Measurements from ENCODE around the gene CIB2.

DNA sequence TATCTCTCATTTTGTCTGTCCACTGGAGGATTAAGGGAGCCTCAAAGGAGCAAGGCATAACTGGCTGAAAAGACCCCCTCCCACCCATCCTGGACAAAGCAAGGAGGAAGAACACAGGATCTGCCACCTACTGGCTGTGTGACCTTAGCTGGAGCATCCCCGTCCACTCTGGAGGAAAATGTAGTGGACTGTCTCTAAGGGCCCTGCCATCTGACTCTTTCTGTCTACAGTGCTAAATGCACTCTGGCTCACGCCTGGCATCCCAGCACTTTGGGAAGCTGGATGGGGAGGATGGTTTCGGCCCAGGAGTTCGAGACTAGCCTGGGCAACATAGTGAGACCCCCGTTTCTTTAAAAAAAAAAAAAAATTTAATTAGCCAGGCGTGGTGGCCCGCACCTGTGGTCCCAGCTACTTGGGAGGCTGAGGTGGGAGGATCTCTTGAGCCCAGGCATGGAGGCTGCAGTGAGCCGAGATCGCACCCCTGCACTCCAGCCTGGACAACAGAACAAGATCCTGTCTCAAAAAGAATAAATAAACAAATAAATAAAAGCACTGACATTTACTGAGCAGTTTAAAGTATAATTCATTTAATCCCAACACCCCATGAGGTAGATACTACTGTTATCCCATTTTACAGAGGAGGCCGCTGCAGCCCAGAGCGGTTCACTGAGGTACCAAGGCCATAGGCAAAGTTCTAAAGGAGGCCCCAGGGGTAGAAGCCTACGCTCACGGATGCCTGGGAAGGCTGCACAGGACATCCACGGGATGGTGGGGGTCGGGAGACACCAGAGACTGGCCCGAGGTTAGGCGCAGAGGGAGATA, 54.8 kb downstream of the CIB2 start:
- TF ChIP-seq, protein P1, sequence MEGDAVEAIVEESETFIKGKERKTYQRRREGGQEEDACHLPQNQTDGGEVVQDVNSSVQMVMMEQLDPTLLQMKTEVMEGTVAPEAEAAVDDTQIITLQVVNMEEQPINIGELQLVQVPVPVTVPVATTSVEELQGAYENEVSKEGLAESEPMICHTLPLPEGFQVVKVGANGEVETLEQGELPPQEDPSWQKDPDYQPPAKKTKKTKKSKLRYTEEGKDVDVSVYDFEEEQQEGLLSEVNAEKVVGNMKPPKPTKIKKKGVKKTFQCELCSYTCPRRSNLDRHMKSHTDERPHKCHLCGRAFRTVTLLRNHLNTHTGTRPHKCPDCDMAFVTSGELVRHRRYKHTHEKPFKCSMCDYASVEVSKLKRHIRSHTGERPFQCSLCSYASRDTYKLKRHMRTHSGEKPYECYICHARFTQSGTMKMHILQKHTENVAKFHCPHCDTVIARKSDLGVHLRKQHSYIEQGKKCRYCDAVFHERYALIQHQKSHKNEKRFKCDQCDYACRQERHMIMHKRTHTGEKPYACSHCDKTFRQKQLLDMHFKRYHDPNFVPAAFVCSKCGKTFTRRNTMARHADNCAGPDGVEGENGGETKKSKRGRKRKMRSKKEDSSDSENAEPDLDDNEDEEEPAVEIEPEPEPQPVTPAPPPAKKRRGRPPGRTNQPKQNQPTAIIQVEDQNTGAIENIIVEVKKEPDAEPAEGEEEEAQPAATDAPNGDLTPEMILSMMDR (IDR thresholded peaks at IDR 0.05): peak in 1 of 7 experiments; percentile 15
- TF ChIP-seq POLR2A (IDR thresholded peaks at IDR 0.05) (no peak), POLR2AphosphoS5 (IDR thresholded peaks at IDR 0.05) (no peak), EP300 (IDR thresholded peaks at IDR 0.05) (no peak)

All from stomach (tissue), 4 donors.